Endothelial cell of umbilical vein (primary cell): ENCODE data around the gene DACT2.
"Not testable (repeated sequence)": the region's sequence is repeated elsewhere in the genome, so short reads cannot be mapped to it uniquely, and the experiment has no call there.

Source experiments
- JUN ChIP-seq: IDR thresholded peaks from 2 replicates; pipeline ENCODE4 v1.6.1; 2011; ENCODE audit warnings: borderline replicate concordance, low read depth; ENCODE audit not compliant: insufficient read length, insufficient read depth
- MYC ChIP-seq: IDR thresholded peaks from one replicate; pipeline ENCODE4 v1.6.1; 2011; ENCODE audit warnings: mild to moderate bottlenecking, low read depth, low read length

- TF ChIP-seq MYC, JUN: not testable (repeated sequence)
Measured at GRCh38 chr6:168312125-168312507, 7.5 kb downstream of the DACT2 start.
